ENCODE results near the gene NCAPD3.

NCAPD3 gene

GRCh38 chr11:134252346-134253187 lies 28.8 kb upstream of the NCAPD3 start:
- in situ Hi-C loops (cut with MboI; ENCODE audit: low sequenced_read_pairs) = no loop called here

GRCh38 chr11:134250675-134251074 lies 26.9 kb upstream of the NCAPD3 start:
- in situ Hi-C loops (cut with MboI; ENCODE audit: low sequenced_read_pairs) = no loop called here

- in situ Hi-C loops (cut with MboI; ENCODE audit: low sequenced_read_pairs) = no loop called here
These were observed 26.5 kb upstream of the NCAPD3 start for GRCh38 chr11:134250246-134250645.

- in situ Hi-C loops (cut with MboI; ENCODE audit: low sequenced_read_pairs) = no loop called here
These were observed 25.2 kb upstream of the NCAPD3 start for GRCh38 chr11:134248910-134249480.

GRCh38 chr11:134246678-134247077 lies 22.9 kb upstream of the NCAPD3 start:
- in situ Hi-C loops (cut with MboI; ENCODE audit: low sequenced_read_pairs) = no loop called here

GRCh38 chr11:134246100-134246499 lies 22.3 kb upstream of the NCAPD3 start:
- in situ Hi-C loops (cut with MboI; ENCODE audit: low sequenced_read_pairs) = no loop called here

- in situ Hi-C loops (cut with MboI; ENCODE audit: low sequenced_read_pairs) = no loop called here
These were observed 21.7 kb upstream of the NCAPD3 start for GRCh38 chr11:134245434-134245833.

GRCh38 chr11:134244593-134244992 lies 20.8 kb upstream of the NCAPD3 start:
- in situ Hi-C loops (cut with MboI; ENCODE audit: low sequenced_read_pairs) = no loop called here

- in situ Hi-C loops (cut with MboI; ENCODE audit: low sequenced_read_pairs) = no loop called here
These were observed 20.1 kb upstream of the NCAPD3 start for GRCh38 chr11:134243913-134244312.

GRCh38 chr11:134242376-134242775 lies 18.6 kb upstream of the NCAPD3 start:
- in situ Hi-C loops (cut with MboI; ENCODE audit: low sequenced_read_pairs) = no loop called here

- in situ Hi-C loops (cut with MboI; ENCODE audit: low sequenced_read_pairs) = no loop called here
These were observed 16.8 kb upstream of the NCAPD3 start for GRCh38 chr11:134240592-134240991.

- in situ Hi-C loops (cut with MboI; ENCODE audit: low sequenced_read_pairs) = no loop called here
These were observed 15.2 kb upstream of the NCAPD3 start for GRCh38 chr11:134238956-134239355.

GRCh38 chr11:134237557-134237922 lies 13.8 kb upstream of the NCAPD3 start:
- in situ Hi-C loops (cut with MboI; ENCODE audit: low sequenced_read_pairs) = no loop called here

GRCh38 chr11:134236834-134237556 lies 13.2 kb upstream of the NCAPD3 start:
- in situ Hi-C loops (cut with MboI; ENCODE audit: low sequenced_read_pairs) = no loop called here

GRCh38 chr11:134235399-134235798 lies 11.6 kb upstream of the NCAPD3 start:
- in situ Hi-C loops (cut with MboI; ENCODE audit: low sequenced_read_pairs) = no loop called here

GRCh38 chr11:134233729-134234179 lies 10.0 kb upstream of the NCAPD3 start:
- in situ Hi-C loops (cut with MboI; ENCODE audit: low sequenced_read_pairs) = no loop called here

- in situ Hi-C loops (cut with MboI; ENCODE audit: low sequenced_read_pairs) = no loop called here
These were observed 8.3 kb upstream of the NCAPD3 start for GRCh38 chr11:134231958-134232659.

- in situ Hi-C loops (cut with MboI; ENCODE audit: low sequenced_read_pairs) = no loop called here
These were observed 6.6 kb upstream of the NCAPD3 start for GRCh38 chr11:134230339-134230738.

GRCh38 chr11:134229126-134229790 lies 5.5 kb upstream of the NCAPD3 start:
- in situ Hi-C loops (cut with MboI; ENCODE audit: low sequenced_read_pairs) = no loop called here

- in situ Hi-C loops (cut with MboI; ENCODE audit: low sequenced_read_pairs) = no loop called here
These were observed 4.9 kb upstream of the NCAPD3 start for GRCh38 chr11:134228625-134229024.
